ENCODE results near the gene NPAS3. TPM values are rescaled to one million over a fixed set of nuclear protein-coding genes. Genes with fewer than 3 reads are reported as not detected.
A peak's percentile ranks its signal among the peaks of the same experiment; 100 is the strongest.

NPAS3 gene
- total RNA-seq, 1 donor from 2014 or later: 0.93 TPM

DNA sequence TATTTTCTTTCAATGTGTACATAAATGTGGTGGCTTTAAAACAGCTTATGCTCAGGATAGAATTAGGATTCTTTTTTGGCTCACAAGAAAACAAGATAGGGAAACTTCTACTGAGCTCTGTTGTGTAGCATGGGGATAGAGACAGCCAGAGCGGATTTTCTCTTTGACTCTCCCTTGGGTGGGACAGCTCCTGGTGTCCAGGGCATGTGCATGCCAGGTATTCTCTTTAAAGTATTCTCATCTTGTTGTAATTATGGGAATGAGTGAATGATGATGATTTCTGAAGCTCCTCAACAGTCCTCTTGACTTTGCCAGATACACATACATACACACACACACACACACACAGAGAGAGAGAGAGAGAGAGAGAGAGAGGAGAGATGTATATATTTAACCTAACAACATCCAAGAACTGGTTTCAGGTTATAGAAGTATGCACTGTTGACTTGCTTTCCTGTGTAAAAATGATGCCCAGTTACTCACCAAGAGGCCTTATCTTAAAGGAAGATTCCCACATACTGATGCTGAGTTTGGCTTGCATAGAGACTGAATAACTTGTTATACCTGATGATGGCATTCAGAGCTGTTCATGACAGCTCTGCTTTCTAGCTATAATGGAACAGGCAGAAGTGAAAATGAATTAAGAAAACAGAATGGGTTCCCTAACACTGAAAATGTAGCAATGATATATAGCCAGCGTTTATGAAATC lies 624.7 kb downstream of the NPAS3 start:
- no peak for DNase-seq (ENCODE audit: extremely low read depth, low read depth, low spot score)

GRCh38 chr14:33563901-33564197 lies 625.2 kb downstream of the NPAS3 start:
- DNase-seq (ENCODE audit: extremely low read depth, low read depth, low spot score): no peak

- peak; percentile 98 for DNase-seq (ENCODE audit: extremely low read depth, low read depth, low spot score)
Measured at GRCh38 chr14:33564774-33565630, 626.3 kb downstream of the NPAS3 start.

DNA sequence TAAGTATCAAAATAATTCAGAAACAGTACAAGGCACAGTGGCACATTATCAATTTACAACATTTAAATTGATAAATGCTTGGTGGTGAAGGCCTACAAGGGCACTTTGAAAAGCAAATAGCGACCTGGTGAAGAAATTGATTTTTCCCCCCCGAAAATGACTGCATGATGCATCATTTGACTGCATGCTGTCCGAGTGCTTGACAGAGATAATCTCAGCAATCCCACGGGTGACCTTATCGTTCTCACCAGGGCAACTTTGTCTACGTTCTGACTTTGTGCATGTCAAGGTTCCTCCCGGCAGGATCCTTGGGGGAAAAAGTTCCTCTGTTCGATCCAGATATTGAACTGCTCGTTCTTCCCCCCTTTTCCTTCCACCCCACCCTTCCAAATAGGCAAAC lies 627.4 kb downstream of the NPAS3 start:
- no peak for DNase-seq (ENCODE audit: extremely low read depth, low read depth, low spot score)

DNA sequence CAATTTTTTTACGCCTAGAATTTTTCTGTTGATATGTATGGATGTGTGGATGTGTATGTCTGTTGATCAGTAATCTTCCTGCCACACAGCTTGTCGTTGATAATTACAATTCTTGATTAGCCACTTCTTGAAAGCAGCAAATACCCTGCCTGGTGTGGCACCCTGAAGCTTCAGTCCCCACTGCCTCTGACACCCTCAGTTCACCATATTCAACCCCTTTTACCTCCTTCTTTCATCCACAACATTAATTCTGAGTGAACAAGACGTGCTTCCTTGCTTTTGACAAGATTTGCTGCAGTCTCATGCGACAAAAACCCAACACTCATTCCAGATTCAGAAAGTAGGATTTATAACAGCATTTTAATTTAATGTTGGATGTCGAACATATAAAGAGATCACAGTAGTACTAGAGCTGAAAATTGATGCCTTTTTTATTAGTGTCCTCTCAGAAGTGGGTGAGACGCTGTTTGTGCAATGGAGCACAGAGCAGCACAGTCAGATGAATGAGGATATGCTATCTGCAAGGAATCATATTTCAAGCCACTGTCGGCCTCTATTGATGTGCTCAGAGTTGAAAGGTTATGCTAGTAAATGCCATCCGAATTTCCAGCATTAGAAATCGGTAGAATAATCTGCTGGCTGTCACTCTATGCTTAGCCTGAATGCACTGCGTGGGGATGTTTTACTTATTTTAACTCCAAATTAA lies 628.5 kb downstream of the NPAS3 start:
- DNase-seq (ENCODE audit: extremely low read depth, low read depth, low spot score): no peak

DNA sequence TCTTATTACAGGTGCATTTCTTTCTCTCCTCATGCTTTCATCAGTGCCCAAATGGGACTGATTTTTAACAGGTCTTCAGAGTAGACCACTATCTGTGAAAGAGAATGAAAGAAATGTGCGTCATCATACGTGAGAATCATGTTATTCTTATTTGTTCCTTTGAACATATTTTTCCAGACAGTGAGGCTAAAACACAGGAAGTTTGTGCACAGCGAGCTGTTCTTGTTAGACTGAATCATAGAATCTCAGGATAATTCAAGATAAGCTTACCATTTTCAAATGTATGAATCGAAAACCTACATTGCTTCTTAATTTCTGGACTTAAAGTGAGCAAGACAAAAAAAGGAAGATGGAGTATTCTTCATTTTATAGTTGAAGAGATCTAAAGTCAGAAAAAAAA lies 629.1 kb downstream of the NPAS3 start:
- no peak for DNase-seq (ENCODE audit: extremely low read depth, low read depth, low spot score)

- DNase-seq (ENCODE audit: extremely low read depth, low read depth, low spot score): no peak
Measured at GRCh38 chr14:33568935-33569579, 630.4 kb downstream of the NPAS3 start.

GRCh38 chr14:33569821-33570687 lies 631.4 kb downstream of the NPAS3 start:
- DNase-seq (ENCODE audit: extremely low read depth, low read depth, low spot score): no peak

- DNase-seq (ENCODE audit: extremely low read depth, low read depth, low spot score): no peak
Measured at GRCh38 chr14:33570694-33571310, 632.1 kb downstream of the NPAS3 start.

DNA sequence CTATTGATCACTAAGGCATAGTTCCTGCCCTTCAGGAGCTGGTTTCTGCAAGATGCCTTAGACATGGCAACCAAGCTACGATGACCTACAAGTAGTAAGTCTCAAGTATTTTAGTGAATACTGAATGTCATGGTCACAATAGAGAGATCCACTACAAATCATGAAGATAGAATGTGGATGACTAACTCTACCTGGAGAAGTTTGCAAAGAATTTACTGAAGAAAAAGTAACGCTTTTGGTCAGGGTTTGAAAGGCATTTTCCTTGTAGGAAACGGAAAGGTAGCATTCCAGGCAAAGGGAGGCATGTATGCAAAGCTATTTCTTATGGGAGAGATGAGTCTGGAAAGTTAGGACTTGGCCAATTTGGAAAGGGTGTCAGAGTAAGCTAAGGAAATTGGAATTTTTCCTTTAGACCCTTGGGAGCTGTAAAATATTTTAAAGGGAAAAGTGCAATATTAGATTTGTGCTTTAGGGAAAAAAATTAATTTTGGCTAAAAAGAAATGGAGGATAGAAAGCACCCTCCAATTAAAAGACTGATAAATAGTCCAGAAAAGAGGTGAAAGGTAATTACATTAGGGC lies 634.7 kb downstream of the NPAS3 start:
- no peak for DNase-seq (ENCODE audit: extremely low read depth, low read depth, low spot score)

DNA sequence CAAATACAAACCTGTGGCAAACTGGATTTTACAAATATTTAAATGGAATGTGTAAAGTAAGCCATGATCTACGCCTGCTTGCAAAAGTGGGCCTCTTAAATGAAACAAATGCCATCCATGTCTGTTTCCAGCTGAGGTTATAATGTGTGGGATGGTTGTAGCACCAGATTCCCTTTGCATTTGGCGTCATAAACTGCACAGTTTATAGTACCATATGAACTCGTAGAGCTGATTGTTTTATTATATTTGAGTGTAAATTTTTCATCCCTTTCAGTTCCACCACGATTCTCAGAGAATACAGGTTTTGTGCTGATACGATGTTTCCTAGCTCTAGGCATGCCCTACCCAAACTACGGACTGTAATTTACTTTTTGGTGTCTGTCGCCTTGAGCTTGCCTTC lies 637.3 kb downstream of the NPAS3 start:
- no peak for DNase-seq (ENCODE audit: extremely low read depth, low read depth, low spot score)

DNA sequence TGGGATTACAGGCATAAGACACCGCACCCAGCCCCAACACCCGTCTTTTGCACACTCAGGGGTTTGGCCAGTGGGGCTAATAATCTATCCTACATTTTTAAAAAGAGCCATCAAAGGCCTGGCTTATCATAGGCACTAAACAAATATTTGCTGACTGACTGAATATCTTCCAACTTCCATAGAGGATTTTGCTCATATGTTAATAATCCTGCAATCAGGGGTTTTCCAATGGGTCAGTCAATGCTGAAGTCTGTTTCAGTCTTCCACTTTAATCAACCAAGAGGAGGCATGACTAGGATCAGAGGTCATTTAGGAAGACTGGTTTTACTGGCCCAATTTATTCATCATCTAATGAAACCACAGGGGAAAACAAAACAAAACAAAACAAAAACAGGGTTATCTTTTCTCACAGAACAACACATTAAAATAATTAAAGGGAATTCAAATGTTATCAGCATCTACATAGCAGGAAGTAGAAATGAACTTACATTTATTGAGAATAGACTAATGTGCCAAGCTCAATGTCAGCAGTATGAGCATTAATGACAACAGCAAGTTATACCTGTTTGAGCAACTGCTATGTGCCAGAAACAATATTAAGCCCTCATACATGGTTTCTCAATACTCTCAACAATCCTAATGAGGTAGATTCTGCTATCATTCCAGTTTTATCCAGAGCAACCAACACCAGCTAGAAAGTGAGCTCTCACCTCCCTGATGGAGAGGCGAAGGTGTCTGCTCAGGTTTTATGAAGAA lies 640.0 kb downstream of the NPAS3 start:
- no peak for DNase-seq (ENCODE audit: extremely low read depth, low read depth, low spot score)

- DNase-seq (ENCODE audit: extremely low read depth, low read depth, low spot score): no peak
Measured at GRCh38 chr14:33580231-33580749, 641.6 kb downstream of the NPAS3 start.

- DNase-seq (ENCODE audit: extremely low read depth, low read depth, low spot score): no peak
Measured at GRCh38 chr14:33580841-33581240, 642.2 kb downstream of the NPAS3 start.

DNA sequence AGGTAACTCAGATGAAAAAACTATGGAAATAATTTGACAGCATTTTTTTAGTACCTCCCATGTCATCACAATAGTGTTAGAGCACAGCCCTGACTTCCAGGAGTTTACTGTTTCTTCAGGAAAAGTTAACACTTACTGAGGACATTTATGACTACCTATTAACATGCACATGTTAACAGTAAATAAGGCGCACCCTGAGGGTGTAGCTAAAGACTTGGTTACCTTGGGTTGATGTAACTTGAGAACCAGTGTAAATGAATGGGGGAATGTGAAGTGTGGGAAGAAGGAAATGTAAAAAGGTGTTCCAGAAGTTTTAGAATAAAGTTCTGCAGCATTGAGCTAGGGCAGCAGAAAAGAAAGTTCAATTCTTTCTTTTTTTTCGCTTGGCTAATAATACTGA lies 646.0 kb downstream of the NPAS3 start:
- DNase-seq (ENCODE audit: extremely low read depth, low read depth, low spot score): no peak

GRCh38 chr14:33586806-33587205 lies 648.1 kb downstream of the NPAS3 start:
- DNase-seq (ENCODE audit: extremely low read depth, low read depth, low spot score): no peak

- DNase-seq (ENCODE audit: extremely low read depth, low read depth, low spot score): no peak
Measured at GRCh38 chr14:33587791-33588190, 649.1 kb downstream of the NPAS3 start.

DNA sequence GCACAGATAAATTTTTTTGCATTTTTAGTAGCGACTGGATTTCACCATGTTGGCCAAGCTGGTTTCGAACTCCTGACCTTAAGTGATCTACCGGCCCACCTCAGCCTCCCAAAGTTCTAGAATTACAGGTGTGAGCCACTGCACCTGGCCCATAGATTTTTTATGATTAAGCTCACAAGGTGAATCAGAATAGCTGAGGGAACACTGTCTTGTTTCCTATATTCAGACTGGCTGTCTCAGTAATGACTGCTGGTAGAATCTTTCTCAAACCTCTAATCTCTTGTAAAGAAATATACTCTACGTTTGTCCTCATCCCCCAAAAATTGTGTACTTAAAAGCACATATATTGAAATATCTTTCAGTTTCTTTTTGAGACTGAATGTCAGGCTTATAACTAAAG lies 650.1 kb downstream of the NPAS3 start:
- no peak for DNase-seq (ENCODE audit: extremely low read depth, low read depth, low spot score)

GRCh38 chr14:33589334-33589733 lies 650.7 kb downstream of the NPAS3 start:
- no peak for DNase-seq (ENCODE audit: extremely low read depth, low read depth, low spot score)
